Activated CD8-positive, alpha-beta memory T cell treated with anti-CD3 and anti-CD28 coated beads for 36 hours (primary cell): Measurements from ENCODE around the gene SPRY4. TPM values are rescaled to one million over a fixed set of nuclear protein-coding genes. Genes with fewer than 3 reads are reported as not detected.

Experiments
- CTCF ChIA-PET: fragments of 350-600 bp; sonication (Branson Sonifier 250); formaldehyde crosslinking; loops from one replicate; lab custom pipeline; 2021; ENCODE audit warnings: antibody characterized with exemption; lab: Charles Lee
- POLR2A ChIA-PET: fragments of 350-600 bp; sonication (Branson Sonifier 250); formaldehyde crosslinking; loops from one replicate; lab custom pipeline; 2021; ENCODE audit warnings: antibody characterized with exemption; lab: Charles Lee
- total RNA-seq, 2 experiments: library from RNA; stranded (reverse); gene quantifications; one replicate each; pipeline ENCODE4 v1.2.3, GENCODE V29; 2021

The SPRY4 gene
- total RNA-seq, 2 experiments from 2014 or later: 1.5 to 1.8 TPM

- POLR2A ChIA-PET: interaction anchor here (0.7 kb wide), 1 partner anchor 38 kb away, joined by 3 read pairs; no protein-coding TSS in a partner anchor
These were observed 5.0 kb downstream of the SPRY4 start for GRCh38 chr5:142319560-142320429.

GRCh38 chr5:142319105-142319504 lies 5.7 kb downstream of the SPRY4 start:
- POLR2A ChIA-PET: no interaction called here
- CTCF ChIA-PET: no interaction called here

More at GRCh38 chr5:142319560-142320429, 5.0 kb downstream of the SPRY4 start:
- CTCF ChIA-PET: interaction anchor here (0.7 kb wide), 1 partner anchor 228 kb away, joined by 3 read pairs; no protein-coding TSS in a partner anchor

- CTCF ChIA-PET: no interaction called here
These were observed 7.1 kb downstream of the SPRY4 start for GRCh38 chr5:142317753-142318152.

GRCh38 chr5:142317173-142317572 lies 7.6 kb downstream of the SPRY4 start:
- ChIA-PET POLR2A (no interaction called here), CTCF (interaction anchor here (0.6 kb wide), 1 partner anchor 106 kb away, joined by 3 read pairs; no protein-coding TSS in a partner anchor)

More at GRCh38 chr5:142317753-142318152, 7.1 kb downstream of the SPRY4 start:
- POLR2A ChIA-PET: no interaction called here

- ChIA-PET CTCF (interaction anchor here (0.6 kb wide), 1 partner anchor 107 kb away, joined by 3 read pairs; no protein-coding TSS in a partner anchor), POLR2A (no interaction called here)
These were observed 8.1 kb downstream of the SPRY4 start for GRCh38 chr5:142316681-142317080.

GRCh38 chr5:142316051-142316450 lies 8.8 kb downstream of the SPRY4 start:
- POLR2A ChIA-PET: no interaction called here
- CTCF ChIA-PET: no interaction called here

GRCh38 chr5:142315096-142315900 lies 9.5 kb downstream of the SPRY4 start:
- ChIA-PET CTCF (no interaction called here), POLR2A (no interaction called here)

GRCh38 chr5:142314606-142315005 lies 10.2 kb downstream of the SPRY4 start:
- POLR2A ChIA-PET: no interaction called here
- CTCF ChIA-PET: no interaction called here

- CTCF ChIA-PET: no interaction called here
- POLR2A ChIA-PET: no interaction called here
These were observed 10.7 kb downstream of the SPRY4 start for GRCh38 chr5:142314109-142314508.

- ChIA-PET CTCF (no interaction called here), POLR2A (no interaction called here)
These were observed 11.1 kb downstream of the SPRY4 start for GRCh38 chr5:142313682-142314081.

- POLR2A ChIA-PET: no interaction called here
- CTCF ChIA-PET: no interaction called here
These were observed 11.5 kb downstream of the SPRY4 start for GRCh38 chr5:142313275-142313674.

GRCh38 chr5:142312399-142312798 lies 12.4 kb downstream of the SPRY4 start:
- CTCF ChIA-PET: no interaction called here

GRCh38 chr5:142311725-142312124 lies 13.1 kb downstream of the SPRY4 start:
- ChIA-PET POLR2A (no interaction called here), CTCF (no interaction called here)

More at GRCh38 chr5:142312399-142312798, 12.4 kb downstream of the SPRY4 start:
- POLR2A ChIA-PET: no interaction called here

- ChIA-PET CTCF (no interaction called here), POLR2A (interaction anchor here (0.6 kb wide), 1 partner anchor 330 kb away, joined by 3 read pairs; no protein-coding TSS in a partner anchor)
These were observed 14.0 kb downstream of the SPRY4 start for GRCh38 chr5:142310803-142311202.

- CTCF ChIA-PET: no interaction called here
- POLR2A ChIA-PET: no interaction called here
These were observed 15.0 kb downstream of the SPRY4 start for GRCh38 chr5:142309747-142310318.

- POLR2A ChIA-PET: no interaction called here
- CTCF ChIA-PET: no interaction called here
These were observed 16.5 kb downstream of the SPRY4 start for GRCh38 chr5:142308358-142308757.

GRCh38 chr5:142307146-142307890 lies 17.5 kb downstream of the SPRY4 start:
- POLR2A ChIA-PET: no interaction called here
- CTCF ChIA-PET: interaction anchor here (0.6 to 0.8 kb wide), 4 partner anchors 54 to 1533 kb away, joined by 3 to 4 read pairs (median 4); no protein-coding TSS in a partner anchor

- POLR2A ChIA-PET: interaction anchor here (0.6 kb wide), 1 partner anchor 567 kb away, joined by 4 read pairs; no protein-coding TSS in a partner anchor
- CTCF ChIA-PET: interaction anchor here (0.6 to 1.2 kb wide), 4 partner anchors 17 to 1534 kb away, joined by 3 to 4 read pairs (median 3); no protein-coding TSS in a partner anchor
These were observed 18.7 kb downstream of the SPRY4 start for GRCh38 chr5:142306077-142306502.
